SK-N-SH (cell line): ENCODE data around the gene GPR157. TPM values are rescaled to one million over a fixed set of nuclear protein-coding genes. Genes with fewer than 3 reads are reported as not detected.

Source experiments
- CTCF ChIA-PET: fragments of 300-600, 350-600 bp; formaldehyde crosslinking; extraction: SDS; loops from one replicate; lab custom pipeline; 2021; lab: Yijun Ruan, JAX
- POLR2A ChIA-PET: fragments of 350-600 bp; sonication (Branson Sonifier 250); formaldehyde crosslinking; extraction: SDS; loops from one replicate; lab custom pipeline; 2020; ENCODE audit warnings: antibody characterized with exemption, inconsistent platforms; lab: Yijun Ruan, JAX
- DNase-seq: peaks from one replicate; pipeline ENCODE4 v3.0.0; 2012
- H2AFZ ChIP-seq: fragments of 200-600 bp; sonication (generic); 2 replicates; pipeline ENCODE4 v1.8.1; 2016; ENCODE audit warnings: antibody characterized with exemption, mild to moderate bottlenecking, low read depth
- H3F3A ChIP-seq: fragments of 200-600 bp; sonication (generic); replicated peaks from 2 replicates; pipeline ENCODE3; 2016; ENCODE audit warnings: antibody characterized with exemption, mild to moderate bottlenecking; ENCODE audit not compliant: insufficient read depth
- H3K27ac ChIP-seq, 2 experiments: fragments of 200-500 bp in 1 of 2; fragments of 200-600 bp in 1 of 2; sonication (Bioruptor generic) in 1 of 2; sonication (generic), shearing (Covaris generic) in 1 of 2; 2 replicates each; pipeline versions ENCODE4 v1.5.1 to v1.6.1; 2014 to 2016; ENCODE audit warnings: low read depth in 2 of 2, inconsistent platforms in 1 of 2, low read length in 1 of 2, mild to moderate bottlenecking in 1 of 2, mixed read lengths in 1 of 2
- H3K27me3 ChIP-seq: fragments of 200-600 bp; sonication (generic), shearing (Covaris generic); 2 replicates; pipeline ENCODE4 v1.6.1; 2016; ENCODE audit warnings: mixed run types; ENCODE audit not compliant: insufficient read depth
- H3K36me3 ChIP-seq, 2 experiments: fragments of 200-500 bp in 1 of 2; fragments of 200-600 bp in 1 of 2; sonication (Bioruptor generic) in 1 of 2; sonication (generic) in 1 of 2; replicated peaks in 1 of 2; 2 replicates each; pipeline versions ENCODE3 to v1.5.1; 2014 to 2016; ENCODE audit warnings: low read length in 1 of 2, mild to moderate bottlenecking in 1 of 2; ENCODE audit not compliant: insufficient read depth in 2 of 2, control insufficient read depth in 1 of 2
- H3K4me1 ChIP-seq, 2 experiments: fragments of 200-500 bp in 1 of 2; fragments of 200-600 bp in 1 of 2; sonication (Bioruptor generic) in 1 of 2; sonication (generic), shearing (Covaris generic) in 1 of 2; 2 replicates each; pipeline versions ENCODE4 v1.5.1 to v1.6.1; 2014 to 2016; ENCODE audit warnings: low read depth in 1 of 2, low read length in 1 of 2, mixed run types in 1 of 2; ENCODE audit not compliant: insufficient read depth in 2 of 2, control insufficient read depth in 1 of 2
- H3K4me2 ChIP-seq: fragments of 200-600 bp; sonication (generic), shearing (Covaris generic); 2 replicates; pipeline ENCODE4 v1.6.1; 2017; ENCODE audit warnings: mixed run types
- H3K4me3 ChIP-seq, 2 experiments: fragments of 200-500 bp in 1 of 2; fragments of 200-600 bp in 1 of 2; sonication (Bioruptor generic) in 1 of 2; sonication (generic), shearing (Covaris generic) in 1 of 2; 2 replicates each; pipeline versions ENCODE4 v1.5.1 to v1.8.1; 2014 to 2016; ENCODE audit warnings: low read depth in 2 of 2, inconsistent platforms in 1 of 2, low read length in 1 of 2, mild to moderate bottlenecking in 1 of 2, mixed read lengths in 1 of 2, moderate library complexity in 1 of 2
- H3K79me2 ChIP-seq: fragments of 200-600 bp; sonication (generic); 2 replicates; pipeline ENCODE4 v1.8.1; 2017; ENCODE audit warnings: mild to moderate bottlenecking; ENCODE audit not compliant: insufficient read depth
- H3K9ac ChIP-seq: fragments of 200-600 bp; sonication (generic); 2 replicates; pipeline ENCODE4 v1.6.1; 2017; ENCODE audit warnings: mixed run types
- H3K9me2 ChIP-seq: fragments of 200-600 bp; sonication (generic); 2 replicates; pipeline ENCODE4 v1.6.1; 2017; ENCODE audit warnings: mixed run types
- H3K9me3 ChIP-seq: fragments of 200-600 bp; sonication (generic); 2 replicates; pipeline ENCODE4 v1.6.1; 2017; ENCODE audit warnings: mixed run types, mild to moderate bottlenecking, moderate library complexity
- H4K20me1 ChIP-seq: fragments of 200-600 bp; sonication (generic); 2 replicates; pipeline ENCODE4 v1.6.1; 2017; ENCODE audit warnings: mild to moderate bottlenecking, mixed run types; ENCODE audit not compliant: insufficient read depth
- CHD2 ChIP-seq: fragments of 150-350 bp; IDR thresholded peaks from 2 replicates; pipeline ENCODE4 v1.6.1; 2018; ENCODE audit warnings: low read length; ENCODE audit not compliant: partially characterized antibody
- ELF1 ChIP-seq: IDR thresholded peaks from 2 replicates; pipeline ENCODE4 v1.4.0; 2012
- FOSL2 ChIP-seq: IDR thresholded peaks from 2 replicates; pipeline ENCODE4 v1.4.0; 2012; ENCODE audit warnings: low read depth, mild to moderate bottlenecking, moderate library complexity, borderline replicate concordance
- FOXM1 ChIP-seq: IDR thresholded peaks from 2 replicates; pipeline ENCODE4 v1.4.0; 2012; ENCODE audit warnings: low read depth, mild to moderate bottlenecking
- NFIC ChIP-seq: IDR thresholded peaks from 2 replicates; pipeline ENCODE4 v1.4.0; 2012; ENCODE audit warnings: borderline replicate concordance
- POLR2AphosphoS5 ChIP-seq: IDR thresholded peaks from 2 replicates; pipeline ENCODE4 v1.6.1; 2012; ENCODE audit warnings: low read depth, low read length
- RAD21 ChIP-seq: IDR thresholded peaks from 2 replicates; pipeline ENCODE4 v1.6.1; 2012; ENCODE audit warnings: mild to moderate bottlenecking, low read length
- RCOR1 ChIP-seq: fragments of 150-350 bp; IDR thresholded peaks from 2 replicates; pipeline ENCODE4 v1.6.1; 2017; ENCODE audit warnings: antibody characterized with exemption, low read length
- RFX5 ChIP-seq: IDR thresholded peaks from 2 replicates; pipeline ENCODE4 v1.6.1; 2012; ENCODE audit warnings: mild to moderate bottlenecking, improper control_type of control experiment, low read length
- TCF12 ChIP-seq: IDR thresholded peaks from 2 replicates; pipeline ENCODE4 v1.4.0; 2012
- ZBTB33 ChIP-seq: IDR thresholded peaks from 2 replicates; pipeline ENCODE4 v1.4.0; 2012; ENCODE audit warnings: low read depth, borderline replicate concordance
- WGBS: methylation state at CpG from one replicate; pipeline ENCODE4 v1.1.6; 2017; ENCODE audit warnings: low lambda C conversion rate; 5-methylcytosine and 5-hydroxymethylcytosine counted together
- polyA plus RNA-seq, 3 experiments: library from polyadenylated mRNA; depleted of rRNA; stranded (reverse); fragments of >200 nt; gene quantifications; 2 replicates each; pipeline ENCODE4 v1.2.3, GENCODE V29; 2012
- TF ChIP-seq, protein P1 (sequence below): fragments of 200-600 bp; sonication (generic); IDR thresholded peaks from 2 replicates; pipeline ENCODE4 v1.6.1; 2017; ENCODE audit warnings: antibody characterized with exemption, mild to moderate bottlenecking, moderate library complexity
- TF ChIP-seq, protein P2 (sequence below): IDR thresholded peaks from 2 replicates; pipeline ENCODE4 v1.6.1; 2012; ENCODE audit warnings: mild to moderate bottlenecking, low read depth, low read length, moderate library complexity

The GPR157 gene
- polyA plus RNA-seq, 1 of the 3 experiments (the other 2 are of a cell fraction) = 1.8 TPM

GRCh38 chr1:9081473-9081872 is 47.4 kb downstream of the GPR157 start:
- Histone ChIP-seq H3F3A (no peaks in the 10 kb centered on the region), H3K4me3 (no peak overlapping the region), H3K36me3 (no peaks in the 10 kb centered on the region), H4K20me1 (no peaks in the 10 kb centered on the region), H3K27me3 (no peaks in the 10 kb centered on the region), H3K9ac (no peak overlapping the region), H2AFZ (no peak overlapping the region), H3K27ac (no peak overlapping the region), H3K79me2 (no peaks in the 10 kb centered on the region), H3K9me2 (no peaks in the 10 kb centered on the region), H3K4me1 (peaks cover 0 to 7% of the 10 kb centered on the region in 2 experiments; a peak in 1 of 4 replicates), H3K9me3 (no peaks in the 10 kb centered on the region), H3K4me2 (no peak overlapping the region)
- ChIA-PET POLR2A (no interaction called here), CTCF (interaction anchor here (1.2 to 1.8 kb wide), 2 partner anchors 29 to 61 kb away, joined by 4 to 8 read pairs; no protein-coding TSS in a partner anchor)
- TF ChIP-seq, protein P1, sequence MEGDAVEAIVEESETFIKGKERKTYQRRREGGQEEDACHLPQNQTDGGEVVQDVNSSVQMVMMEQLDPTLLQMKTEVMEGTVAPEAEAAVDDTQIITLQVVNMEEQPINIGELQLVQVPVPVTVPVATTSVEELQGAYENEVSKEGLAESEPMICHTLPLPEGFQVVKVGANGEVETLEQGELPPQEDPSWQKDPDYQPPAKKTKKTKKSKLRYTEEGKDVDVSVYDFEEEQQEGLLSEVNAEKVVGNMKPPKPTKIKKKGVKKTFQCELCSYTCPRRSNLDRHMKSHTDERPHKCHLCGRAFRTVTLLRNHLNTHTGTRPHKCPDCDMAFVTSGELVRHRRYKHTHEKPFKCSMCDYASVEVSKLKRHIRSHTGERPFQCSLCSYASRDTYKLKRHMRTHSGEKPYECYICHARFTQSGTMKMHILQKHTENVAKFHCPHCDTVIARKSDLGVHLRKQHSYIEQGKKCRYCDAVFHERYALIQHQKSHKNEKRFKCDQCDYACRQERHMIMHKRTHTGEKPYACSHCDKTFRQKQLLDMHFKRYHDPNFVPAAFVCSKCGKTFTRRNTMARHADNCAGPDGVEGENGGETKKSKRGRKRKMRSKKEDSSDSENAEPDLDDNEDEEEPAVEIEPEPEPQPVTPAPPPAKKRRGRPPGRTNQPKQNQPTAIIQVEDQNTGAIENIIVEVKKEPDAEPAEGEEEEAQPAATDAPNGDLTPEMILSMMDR = no peak
- TF ChIP-seq CHD2 (no peak), TCF12 (no peak), FOXM1 (no peak), RAD21 (no peak), RFX5 (no peak), FOSL2 (no peak), POLR2AphosphoS5 (no peak)
- TF ChIP-seq, protein P2, sequence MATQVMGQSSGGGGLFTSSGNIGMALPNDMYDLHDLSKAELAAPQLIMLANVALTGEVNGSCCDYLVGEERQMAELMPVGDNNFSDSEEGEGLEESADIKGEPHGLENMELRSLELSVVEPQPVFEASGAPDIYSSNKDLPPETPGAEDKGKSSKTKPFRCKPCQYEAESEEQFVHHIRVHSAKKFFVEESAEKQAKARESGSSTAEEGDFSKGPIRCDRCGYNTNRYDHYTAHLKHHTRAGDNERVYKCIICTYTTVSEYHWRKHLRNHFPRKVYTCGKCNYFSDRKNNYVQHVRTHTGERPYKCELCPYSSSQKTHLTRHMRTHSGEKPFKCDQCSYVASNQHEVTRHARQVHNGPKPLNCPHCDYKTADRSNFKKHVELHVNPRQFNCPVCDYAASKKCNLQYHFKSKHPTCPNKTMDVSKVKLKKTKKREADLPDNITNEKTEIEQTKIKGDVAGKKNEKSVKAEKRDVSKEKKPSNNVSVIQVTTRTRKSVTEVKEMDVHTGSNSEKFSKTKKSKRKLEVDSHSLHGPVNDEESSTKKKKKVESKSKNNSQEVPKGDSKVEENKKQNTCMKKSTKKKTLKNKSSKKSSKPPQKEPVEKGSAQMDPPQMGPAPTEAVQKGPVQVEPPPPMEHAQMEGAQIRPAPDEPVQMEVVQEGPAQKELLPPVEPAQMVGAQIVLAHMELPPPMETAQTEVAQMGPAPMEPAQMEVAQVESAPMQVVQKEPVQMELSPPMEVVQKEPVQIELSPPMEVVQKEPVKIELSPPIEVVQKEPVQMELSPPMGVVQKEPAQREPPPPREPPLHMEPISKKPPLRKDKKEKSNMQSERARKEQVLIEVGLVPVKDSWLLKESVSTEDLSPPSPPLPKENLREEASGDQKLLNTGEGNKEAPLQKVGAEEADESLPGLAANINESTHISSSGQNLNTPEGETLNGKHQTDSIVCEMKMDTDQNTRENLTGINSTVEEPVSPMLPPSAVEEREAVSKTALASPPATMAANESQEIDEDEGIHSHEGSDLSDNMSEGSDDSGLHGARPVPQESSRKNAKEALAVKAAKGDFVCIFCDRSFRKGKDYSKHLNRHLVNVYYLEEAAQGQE = no peak
- no peak for DNase-seq
- 46% methylated on average over 3 of the region's 3 CpGs for WGBS

- Histone ChIP-seq H2AFZ (no peak overlapping the region), H3K9ac (no peak overlapping the region), H3K4me3 (no peak overlapping the region), H3K9me3 (no peaks in the 10 kb centered on the region), H3K36me3 (no peaks in the 10 kb centered on the region), H3K4me1 (peaks cover 0 to 7% of the 10 kb centered on the region in 2 experiments; a peak in 1 of 4 replicates), H3F3A (no peaks in the 10 kb centered on the region), H3K27ac (no peak overlapping the region), H3K9me2 (no peaks in the 10 kb centered on the region), H4K20me1 (no peaks in the 10 kb centered on the region), H3K79me2 (no peaks in the 10 kb centered on the region), H3K27me3 (no peaks in the 10 kb centered on the region), H3K4me2 (no peak overlapping the region)
- no peak for DNase-seq
- TF ChIP-seq RCOR1 (no peak), ELF1 (no peak), NFIC (no peak), ZBTB33 (no peak)
- POLR2A ChIA-PET = no interaction called here
- CTCF ChIA-PET = interaction anchor here (1.2 to 1.3 kb wide), 3 partner anchors 30 to 375 kb away, joined by 4 read pairs; no protein-coding TSS in a partner anchor
- 75% methylated on average over 6 of the region's 6 CpGs for WGBS
Observed at GRCh38 chr1:9080705-9081291, 48.1 kb downstream of the GPR157 start.
